Kidney (tissue), 14 donors: ENCODE data around the gene GLIS1. TPM values are rescaled to one million over a fixed set of nuclear protein-coding genes. Genes with fewer than 3 reads are reported as not detected.

Source experiments
- DNase-seq, 5 donors: peaks; one replicate each; pipeline ENCODE4 v3.0.0-alpha.2; 2013 to 2020
- FAIRE-seq: peaks from 2 replicates; lab custom pipeline; 2012; peaks lifted over from hg19 to GRCh38; lab: Jason Lieb, UNC
- H3K27ac ChIP-seq, 2 donors: one replicate each; pipeline ENCODE4 v1.7.0; 2013; ENCODE audit warnings: low read depth in 2 of 2, low read length in 2 of 2, inconsistent platforms in 1 of 2
- H3K27me3 ChIP-seq: one replicate; pipeline ENCODE4 v1.7.1; 2013; ENCODE audit warnings: low read length, inconsistent platforms; ENCODE audit not compliant: control insufficient read depth, insufficient read depth
- H3K36me3 ChIP-seq, 3 donors: one replicate each; pipeline versions ENCODE4 v1.7.0 to v1.7.1; 2013; ENCODE audit warnings: low read length in 3 of 3, control low read depth in 1 of 3, inconsistent platforms in 1 of 3; ENCODE audit not compliant: insufficient read depth in 3 of 3, control insufficient read depth in 2 of 3
- H3K4me1 ChIP-seq, 3 donors: one replicate each; pipeline versions ENCODE4 v1.7.0 to v1.7.1; 2013; ENCODE audit warnings: low read length in 3 of 3, inconsistent platforms in 1 of 3, low read depth in 1 of 3; ENCODE audit not compliant: control insufficient read depth in 2 of 3, insufficient read depth in 2 of 3
- H3K4me3 ChIP-seq, 3 donors: one replicate each; pipeline versions ENCODE4 v1.7.0 to v1.8.1; 2013; ENCODE audit warnings: low read length in 3 of 3, control low read depth in 1 of 3, inconsistent platforms in 1 of 3
- H3K9ac ChIP-seq, 3 donors: one replicate each; pipeline versions ENCODE4 v1.7.0 to v1.7.1; 2013; ENCODE audit warnings: low read length in 3 of 3, control low read depth in 1 of 3, inconsistent platforms in 1 of 3
- H3K9me3 ChIP-seq, 3 donors: one replicate each; pipeline versions ENCODE4 v1.7.0 to v1.7.1; 2013; ENCODE audit warnings: low read length in 3 of 3, control low read depth in 1 of 3, inconsistent platforms in 1 of 3; ENCODE audit not compliant: control insufficient read depth in 2 of 3, insufficient read depth in 1 of 3
- intact Hi-C: fragments of 100-400 bp; cut with DNase I; formaldehyde crosslinking; loops from one replicate; pipeline ENCODE4 v1.11.1; 2022
- polyA plus RNA-seq: library from polyadenylated mRNA; stranded (reverse); fragments of 350-450 nt; fragmentation: Illumina TruSeq; extraction: RNeasy Lipid Tissue Mini Kit (QIAGEN cat#74804); gene quantifications from one replicate; pipeline ENCODE4 v1.2.3, GENCODE V29; 2014; ENCODE audit warnings: low read depth, low replicate concordance; ENCODE audit not compliant: insufficient read depth
- total RNA-seq: library from RNA; stranded (reverse); fragmentation: NEBNext Ultra II Directional; extraction: Animal tissue kit (Norgen Biotek cat#: 25700); gene quantifications from one replicate; pipeline ENCODE4 v1.2.1, GENCODE V29; 2021
- TF ChIP-seq, protein P1 (sequence below): IDR thresholded peaks from 3 replicates; pipeline ENCODE4 v1.5.1; 2012; ENCODE audit warnings: mild to moderate bottlenecking, moderate library complexity, borderline replicate concordance; ENCODE audit not compliant: insufficient read depth; ENCODE audit errors: extremely low read depth
- donor health status: control.
- donor health status: control.
- donor health status: control.
- donor health status: control.
- donor health status: control.
- donor health status: DM: yes; HTN: yes; CAD: no.
- donor health status: Normal renal cell carcinoma (clear cell type).

GLIS1 gene
- total and polyA plus RNA-seq, 2 donors from 2014 or later: 3.3 to 3.7 TPM

DNA sequence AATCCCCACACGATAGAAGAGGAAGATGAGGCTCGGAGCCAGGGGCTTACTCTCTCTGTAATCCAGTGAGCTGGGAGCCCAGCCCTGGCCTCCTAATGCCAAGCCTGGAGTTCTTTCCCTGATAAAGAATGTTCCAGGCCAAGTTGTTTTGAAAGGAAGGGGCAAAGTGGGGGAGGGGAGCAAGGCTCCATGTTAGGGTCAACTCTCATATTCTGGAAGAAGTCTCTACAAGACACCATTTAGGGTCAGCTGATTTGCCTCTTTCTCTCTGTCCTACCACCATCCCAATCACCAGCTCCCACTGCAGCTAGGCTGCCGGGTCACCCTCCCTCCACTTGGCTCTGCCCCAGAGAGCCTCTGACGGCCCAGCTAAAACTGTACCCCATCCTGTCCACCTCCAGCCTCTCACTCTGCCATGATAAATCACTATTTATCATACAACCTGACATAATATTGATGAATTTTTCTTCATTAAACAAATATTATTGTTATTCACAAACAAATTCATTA is 95.0 kb downstream of the GLIS1 start:
- DNase-seq (peak in 2 of 5 donors; percentile 10 to 31), FAIRE-seq (no peak)
- Histone ChIP-seq H3K9ac (no peak overlapping the region), H3K27ac (no peak overlapping the region), H3K4me1 (peaks cover 0 to 4% (median 0%) of the 10 kb centered on the region in 3 donors), H3K27me3 (no peaks in the 10 kb centered on the region), H3K9me3 (no peaks in the 10 kb centered on the region), H3K36me3 (no peaks in the 10 kb centered on the region), H3K4me3 (no peak overlapping the region)
- intact Hi-C loops: no loop called here
- TF ChIP-seq, protein P1, sequence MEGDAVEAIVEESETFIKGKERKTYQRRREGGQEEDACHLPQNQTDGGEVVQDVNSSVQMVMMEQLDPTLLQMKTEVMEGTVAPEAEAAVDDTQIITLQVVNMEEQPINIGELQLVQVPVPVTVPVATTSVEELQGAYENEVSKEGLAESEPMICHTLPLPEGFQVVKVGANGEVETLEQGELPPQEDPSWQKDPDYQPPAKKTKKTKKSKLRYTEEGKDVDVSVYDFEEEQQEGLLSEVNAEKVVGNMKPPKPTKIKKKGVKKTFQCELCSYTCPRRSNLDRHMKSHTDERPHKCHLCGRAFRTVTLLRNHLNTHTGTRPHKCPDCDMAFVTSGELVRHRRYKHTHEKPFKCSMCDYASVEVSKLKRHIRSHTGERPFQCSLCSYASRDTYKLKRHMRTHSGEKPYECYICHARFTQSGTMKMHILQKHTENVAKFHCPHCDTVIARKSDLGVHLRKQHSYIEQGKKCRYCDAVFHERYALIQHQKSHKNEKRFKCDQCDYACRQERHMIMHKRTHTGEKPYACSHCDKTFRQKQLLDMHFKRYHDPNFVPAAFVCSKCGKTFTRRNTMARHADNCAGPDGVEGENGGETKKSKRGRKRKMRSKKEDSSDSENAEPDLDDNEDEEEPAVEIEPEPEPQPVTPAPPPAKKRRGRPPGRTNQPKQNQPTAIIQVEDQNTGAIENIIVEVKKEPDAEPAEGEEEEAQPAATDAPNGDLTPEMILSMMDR: no peak

DNA sequence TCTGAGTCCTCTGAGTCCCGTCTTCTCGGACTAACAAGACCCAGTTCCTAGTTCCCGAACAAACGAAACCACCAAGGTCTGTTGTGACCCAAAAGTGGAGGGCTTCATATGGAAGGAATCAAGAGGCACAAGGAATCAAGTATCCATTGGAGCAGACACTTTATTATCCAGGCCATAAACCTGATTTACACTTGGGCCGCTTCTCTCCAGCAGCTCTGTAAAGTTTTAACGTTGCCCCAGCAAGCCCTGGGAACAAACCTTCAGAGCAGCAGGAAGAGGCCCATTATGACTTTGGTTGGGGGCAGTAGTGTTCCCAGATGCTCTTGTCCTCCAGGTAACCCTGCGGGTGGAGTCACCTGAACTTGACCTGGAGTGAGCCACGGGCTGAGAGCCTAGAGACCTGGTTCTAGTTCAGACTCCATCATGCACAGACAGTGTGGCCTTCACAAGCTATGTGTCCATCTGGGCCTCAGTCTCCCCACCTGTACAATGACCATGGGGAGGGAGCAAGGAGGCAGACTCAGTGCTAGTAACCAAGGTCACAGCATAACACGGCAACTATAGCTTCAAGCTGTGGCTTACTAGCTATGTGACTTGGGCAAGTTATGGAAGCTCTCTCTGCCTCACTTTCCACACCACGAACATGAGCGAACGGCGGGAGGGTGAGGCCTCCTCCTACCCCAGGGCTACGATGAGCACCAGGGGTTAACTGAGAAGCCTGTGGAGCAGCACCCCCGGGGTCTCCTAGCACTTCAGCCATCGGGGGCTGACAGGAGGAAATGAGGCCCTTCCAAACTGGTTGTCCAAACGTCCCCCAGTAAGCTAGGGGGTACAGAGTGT is 95.7 kb downstream of the GLIS1 start:
- H3K9me3 ChIP-seq: no peaks in the 10 kb centered on the region
- intact Hi-C loops: no loop called here
- H3K36me3 ChIP-seq: no peaks in the 10 kb centered on the region
- no peak overlapping the region for H3K4me3 ChIP-seq
- peak; percentile 33 to 90 (median 62) for DNase-seq
- no peak for FAIRE-seq
- peaks cover 0 to 4% (median 0%) of the 10 kb centered on the region in 3 donors for H3K4me1 ChIP-seq
- H3K27ac ChIP-seq: no peak overlapping the region
- H3K27me3 ChIP-seq: no peaks in the 10 kb centered on the region
- TF ChIP-seq, protein P1: no peak
- no peak overlapping the region for H3K9ac ChIP-seq

DNA sequence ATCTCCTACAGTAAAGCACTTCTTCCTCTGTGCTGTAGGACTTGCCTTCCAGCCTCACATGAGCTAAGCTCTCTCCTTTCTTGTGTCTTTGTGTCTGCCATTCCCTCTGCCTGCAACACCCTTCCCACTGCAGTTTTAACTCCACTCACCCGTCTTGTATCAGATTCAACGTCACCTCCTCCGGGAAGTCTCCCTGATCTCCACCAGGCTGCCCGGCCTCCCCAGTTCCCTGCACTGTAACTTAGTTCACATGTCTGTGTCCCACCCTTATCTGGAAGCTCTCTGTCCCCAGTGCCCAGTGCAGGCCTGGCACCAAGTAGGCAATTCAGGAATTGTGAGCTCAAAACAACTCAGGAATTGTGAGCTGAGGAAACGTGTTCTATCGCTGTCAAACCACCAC is 96.4 kb downstream of the GLIS1 start:
- Histone ChIP-seq H3K27me3 (no peaks in the 10 kb centered on the region), H3K4me3 (no peak overlapping the region), H3K9ac (no peak overlapping the region), H3K4me1 (peaks cover 0 to 4% (median 0%) of the 10 kb centered on the region in 3 donors), H3K27ac (no peak overlapping the region), H3K9me3 (no peaks in the 10 kb centered on the region), H3K36me3 (no peaks in the 10 kb centered on the region)
- intact Hi-C loops: no loop called here
- no peak for FAIRE-seq
- TF ChIP-seq, protein P1: no peak
- peak in 2 of 5 donors; percentile 4 to 10 for DNase-seq
